Mucosa of descending colon (tissue), 3 donors: Measurements from ENCODE around the gene KRT13. TPM values are rescaled to one million over a fixed set of nuclear protein-coding genes. Genes with fewer than 3 reads are reported as not detected.
A peak's percentile ranks its signal among the peaks of the same experiment; 100 is the strongest.

Experiments used
- ATAC-seq: fragments of 200-7000 bp; cut with Tn5 transposase; one replicate; pipeline ENCODE4 v1.9.1; 2020; ENCODE audit warnings: mild to moderate bottlenecking, moderate library complexity
- DNase-seq, 3 donors: peaks; one replicate each; pipeline ENCODE4 v3.0.0-alpha.2; 2020
- H3K36me3 ChIP-seq: fragments of 200-600 bp; one replicate; pipeline ENCODE4 v1.8.0; 2021; ENCODE audit warnings: low read depth, mild to moderate bottlenecking
- H3K4me1 ChIP-seq: fragments of 200-600 bp; one replicate; pipeline ENCODE4 v1.8.0; 2021; ENCODE audit warnings: low read depth, mild to moderate bottlenecking
- H3K4me3 ChIP-seq: fragments of 200-600 bp; one replicate; pipeline ENCODE4 v1.8.0; 2021; ENCODE audit warnings: mild to moderate bottlenecking
- H3K9me3 ChIP-seq: fragments of 200-600 bp; one replicate; pipeline ENCODE4 v1.8.0; 2021; ENCODE audit warnings: mild to moderate bottlenecking
- intact Hi-C, 2 donors: fragments of 100-400 bp; cut with DNase I in 1 of 2; cut with micrococcal nuclease in 1 of 2; formaldehyde crosslinking; loops; one replicate each; pipeline versions ENCODE4 v1.11.0 to v1.11.1; 2022; cut with DNase I, micrococcal nuclease
- total RNA-seq, 3 donors: library from RNA; stranded (reverse); fragmentation: NEBNext Ultra II Directional in 2 of 3; extraction: Animal tissue kit (Norgen Biotek cat#: 25700) in 2 of 3; gene quantifications; one replicate each; pipeline versions ENCODE4 v1.2.1 to v1.2.4, GENCODE V29; 2021 to 2023
- TF ChIP-seq, protein P1 (sequence below): fragments of 200-600 bp; IDR thresholded peaks from one replicate; pipeline ENCODE4 v1.8.0; 2022; ENCODE audit warnings: antibody characterized with exemption, mild to moderate bottlenecking
- donor health status: DM: no; HTN: no; CAD: no; lungs with moderate emphysema.
- donor health status: DM: no; HTN: no; CAD: no.
- donor health status: DM: no; HTN: yes; CAD: no.

Gene KRT13
- total RNA-seq, 3 donors from 2014 or later: 3.7 TPM; not detected in 2

DNA sequence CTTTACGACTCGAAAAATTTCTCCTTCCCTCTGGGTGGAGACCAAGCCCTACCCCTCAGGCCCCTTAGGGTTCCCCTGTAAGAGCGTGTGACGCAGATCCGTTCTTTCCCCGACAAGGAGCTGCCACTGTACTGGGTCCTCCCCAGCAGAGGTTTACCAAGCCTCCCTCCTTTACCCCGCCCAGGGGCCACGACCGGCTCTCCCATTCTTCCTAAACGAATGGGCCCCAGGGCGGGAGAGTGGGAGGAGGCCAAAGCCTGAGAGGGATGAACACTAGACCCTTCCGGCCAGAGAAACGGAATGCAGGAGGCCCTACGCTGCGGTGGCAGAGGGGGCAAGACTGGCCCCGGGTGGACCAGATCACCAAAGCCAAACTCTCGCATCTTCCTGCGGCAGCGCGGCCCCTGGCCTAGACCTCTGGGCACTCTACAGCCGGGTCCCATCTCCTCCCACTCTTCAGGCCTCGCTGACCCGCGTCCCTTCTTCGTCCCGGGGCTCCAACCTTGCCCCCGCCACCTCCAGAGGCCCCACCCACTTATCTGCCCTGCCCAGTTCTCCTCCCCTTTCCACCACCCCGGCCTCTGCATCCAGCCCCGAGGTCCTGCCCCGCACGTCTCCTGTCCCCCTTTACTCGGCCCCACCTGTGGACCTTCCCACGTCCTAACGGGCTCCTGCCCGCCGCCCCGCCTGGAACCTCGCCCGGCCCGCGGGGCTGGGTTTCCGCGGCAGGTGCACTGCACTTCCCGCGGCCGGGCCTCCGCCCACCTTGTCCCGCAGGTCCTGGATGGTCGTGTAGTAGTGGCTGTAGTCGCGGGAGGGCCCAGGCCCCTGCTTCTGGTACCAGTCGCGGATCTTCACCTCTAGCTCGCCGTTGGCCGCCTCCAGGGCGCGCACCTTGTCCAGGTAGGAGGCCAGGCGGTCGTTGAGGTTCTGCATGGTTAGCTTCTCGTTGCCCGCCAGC lies 21.9 kb upstream of the KRT13 start:
- intact Hi-C loops: no loop called here
- Histone ChIP-seq H3K4me3 (peak overlapping the region; percentile 78), H3K36me3 (no peaks in the 10 kb centered on the region), H3K9me3 (no peaks in the 10 kb centered on the region), H3K4me1 (peaks cover 40% of the 10 kb centered on the region)
- ATAC-seq (peak; percentile 31), DNase-seq (peak; percentile 64 to 79 (median 76))
- TF ChIP-seq, protein P1, sequence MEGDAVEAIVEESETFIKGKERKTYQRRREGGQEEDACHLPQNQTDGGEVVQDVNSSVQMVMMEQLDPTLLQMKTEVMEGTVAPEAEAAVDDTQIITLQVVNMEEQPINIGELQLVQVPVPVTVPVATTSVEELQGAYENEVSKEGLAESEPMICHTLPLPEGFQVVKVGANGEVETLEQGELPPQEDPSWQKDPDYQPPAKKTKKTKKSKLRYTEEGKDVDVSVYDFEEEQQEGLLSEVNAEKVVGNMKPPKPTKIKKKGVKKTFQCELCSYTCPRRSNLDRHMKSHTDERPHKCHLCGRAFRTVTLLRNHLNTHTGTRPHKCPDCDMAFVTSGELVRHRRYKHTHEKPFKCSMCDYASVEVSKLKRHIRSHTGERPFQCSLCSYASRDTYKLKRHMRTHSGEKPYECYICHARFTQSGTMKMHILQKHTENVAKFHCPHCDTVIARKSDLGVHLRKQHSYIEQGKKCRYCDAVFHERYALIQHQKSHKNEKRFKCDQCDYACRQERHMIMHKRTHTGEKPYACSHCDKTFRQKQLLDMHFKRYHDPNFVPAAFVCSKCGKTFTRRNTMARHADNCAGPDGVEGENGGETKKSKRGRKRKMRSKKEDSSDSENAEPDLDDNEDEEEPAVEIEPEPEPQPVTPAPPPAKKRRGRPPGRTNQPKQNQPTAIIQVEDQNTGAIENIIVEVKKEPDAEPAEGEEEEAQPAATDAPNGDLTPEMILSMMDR: no peak

DNA sequence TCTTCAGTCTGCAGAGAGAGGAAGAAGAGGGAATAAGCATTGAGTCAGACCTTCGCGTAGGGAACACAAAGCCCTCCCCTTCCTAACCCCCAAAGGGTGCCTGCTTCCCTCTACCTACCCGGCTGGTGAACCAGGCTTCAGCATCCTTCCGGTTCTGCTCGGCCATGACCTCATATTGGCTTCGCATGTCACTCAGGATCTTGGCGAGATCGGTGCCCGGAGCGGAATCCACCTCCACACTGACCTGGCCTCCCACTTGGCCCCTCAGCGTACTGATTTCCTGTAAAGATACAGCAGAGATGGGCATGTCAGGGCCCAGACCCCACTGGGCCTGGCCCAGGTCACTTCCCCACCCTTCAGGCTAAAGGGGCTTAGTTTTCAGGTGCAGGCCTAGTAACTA lies 18.8 kb upstream of the KRT13 start:
- TF ChIP-seq, protein P1: no peak
- Histone ChIP-seq H3K36me3 (no peaks in the 10 kb centered on the region), H3K4me1 (peaks cover 43% of the 10 kb centered on the region), H3K4me3 (no peak overlapping the region), H3K9me3 (no peaks in the 10 kb centered on the region)
- ATAC-seq (no peak), DNase-seq (no peak)
- intact Hi-C loops: no loop called here

DNA sequence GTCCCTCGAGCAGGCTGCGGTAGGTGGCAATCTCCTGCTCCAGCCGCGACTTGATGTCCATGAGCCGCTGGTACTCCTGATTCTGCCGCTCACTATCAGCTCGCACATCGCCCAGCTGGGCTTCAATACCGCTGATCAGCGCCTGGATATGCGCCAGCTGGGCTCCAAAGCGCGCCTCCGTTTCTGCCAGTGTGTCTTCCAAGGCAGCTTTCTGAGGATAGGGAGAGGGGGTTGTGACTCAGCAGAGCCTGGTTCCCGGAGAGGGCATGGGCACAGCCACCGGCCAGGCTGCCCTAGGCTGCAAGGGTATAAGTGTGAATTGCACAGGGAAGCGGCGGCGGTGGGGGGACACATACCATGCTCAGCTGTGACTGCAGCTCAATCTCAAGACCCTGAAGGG lies 18.4 kb upstream of the KRT13 start:
- no peaks in the 10 kb centered on the region for H3K9me3 ChIP-seq
- DNase-seq (peak in 2 of 3 donors; percentile 43 to 62), ATAC-seq (no peak)
- no peak overlapping the region for H3K4me3 ChIP-seq
- TF ChIP-seq, protein P1: no peak
- peaks cover 40% of the 10 kb centered on the region for H3K4me1 ChIP-seq
- intact Hi-C loops: no loop called here
- H3K36me3 ChIP-seq: no peaks in the 10 kb centered on the region

DNA sequence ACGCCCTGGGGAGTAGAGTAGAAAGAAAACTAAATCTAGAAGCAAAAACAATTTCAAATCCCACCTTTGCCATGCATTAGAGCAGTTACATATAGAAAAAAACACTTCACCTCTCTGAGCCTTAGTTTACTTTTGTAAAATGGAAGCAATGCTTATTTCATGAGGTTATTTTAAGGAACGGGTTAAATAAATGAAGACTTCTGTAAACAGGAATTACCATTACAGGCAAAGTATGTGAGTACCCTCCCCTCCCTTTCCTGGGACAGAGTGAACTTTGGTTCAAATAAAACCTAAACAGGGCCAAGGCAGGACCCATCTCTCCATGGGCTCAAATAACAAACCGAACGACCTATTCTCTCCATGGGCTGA lies 17.8 kb upstream of the KRT13 start:
- H3K4me1 ChIP-seq: peaks cover 40% of the 10 kb centered on the region
- intact Hi-C loops: no loop called here
- no peaks in the 10 kb centered on the region for H3K9me3 ChIP-seq
- TF ChIP-seq, protein P1: no peak
- no peak for DNase-seq
- H3K4me3 ChIP-seq: no peak overlapping the region
- no peaks in the 10 kb centered on the region for H3K36me3 ChIP-seq
- ATAC-seq: no peak

DNA sequence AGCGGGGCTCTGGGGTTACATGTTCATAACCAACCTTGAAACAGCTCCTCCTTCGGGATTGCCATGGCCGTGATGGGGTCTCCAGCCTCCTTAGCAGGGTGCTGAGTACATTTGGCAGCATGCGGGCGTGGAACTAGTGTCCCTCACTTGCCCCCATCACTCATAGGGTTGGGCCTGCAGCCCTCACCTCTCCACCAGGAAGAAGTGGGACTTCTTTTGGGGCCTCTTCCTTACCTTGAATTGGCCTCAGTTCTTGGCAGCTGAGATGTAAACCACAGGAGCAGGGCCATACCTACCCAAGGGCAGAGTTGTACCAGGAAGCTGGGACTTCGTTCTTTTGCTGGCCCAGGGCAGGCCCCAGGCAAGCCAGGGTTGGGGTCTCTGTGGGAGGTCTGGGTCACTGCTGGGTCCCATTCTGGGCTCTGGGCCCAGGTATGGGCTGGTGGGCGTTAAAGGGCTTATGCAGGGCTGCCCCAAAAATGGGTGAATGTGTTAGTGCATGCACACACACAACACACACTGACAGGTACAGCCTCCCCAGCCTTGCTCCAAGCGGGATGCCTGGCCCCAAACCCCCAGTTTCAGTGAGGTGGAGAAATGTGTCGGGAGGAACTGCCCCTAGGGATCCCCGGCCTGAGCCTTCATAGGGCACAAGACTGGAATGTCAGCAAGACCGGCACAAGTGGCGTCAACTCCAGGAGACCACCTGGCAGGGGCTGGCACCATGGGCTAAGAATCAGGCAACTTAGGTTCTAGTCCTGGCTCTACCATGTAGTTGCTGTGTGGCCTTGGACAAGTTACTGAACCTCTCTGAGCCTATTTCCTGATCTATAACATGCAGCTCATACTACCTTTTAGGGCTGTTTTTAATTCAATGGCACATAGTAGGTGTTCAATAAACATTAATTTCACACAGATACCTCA lies 17.2 kb upstream of the KRT13 start:
- DNase-seq (peak in 2 of 3 donors; percentile 63 to 68), ATAC-seq (peak; percentile 40)
- intact Hi-C loops: no loop called here
- TF ChIP-seq, protein P1: no peak
- no peaks in the 10 kb centered on the region for H3K36me3 ChIP-seq
- H3K4me3 ChIP-seq: no peak overlapping the region
- H3K4me1 ChIP-seq: peaks cover 40% of the 10 kb centered on the region
- no peaks in the 10 kb centered on the region for H3K9me3 ChIP-seq
